ENCODE results near the gene MPEG1.

MPEG1 gene

DNA sequence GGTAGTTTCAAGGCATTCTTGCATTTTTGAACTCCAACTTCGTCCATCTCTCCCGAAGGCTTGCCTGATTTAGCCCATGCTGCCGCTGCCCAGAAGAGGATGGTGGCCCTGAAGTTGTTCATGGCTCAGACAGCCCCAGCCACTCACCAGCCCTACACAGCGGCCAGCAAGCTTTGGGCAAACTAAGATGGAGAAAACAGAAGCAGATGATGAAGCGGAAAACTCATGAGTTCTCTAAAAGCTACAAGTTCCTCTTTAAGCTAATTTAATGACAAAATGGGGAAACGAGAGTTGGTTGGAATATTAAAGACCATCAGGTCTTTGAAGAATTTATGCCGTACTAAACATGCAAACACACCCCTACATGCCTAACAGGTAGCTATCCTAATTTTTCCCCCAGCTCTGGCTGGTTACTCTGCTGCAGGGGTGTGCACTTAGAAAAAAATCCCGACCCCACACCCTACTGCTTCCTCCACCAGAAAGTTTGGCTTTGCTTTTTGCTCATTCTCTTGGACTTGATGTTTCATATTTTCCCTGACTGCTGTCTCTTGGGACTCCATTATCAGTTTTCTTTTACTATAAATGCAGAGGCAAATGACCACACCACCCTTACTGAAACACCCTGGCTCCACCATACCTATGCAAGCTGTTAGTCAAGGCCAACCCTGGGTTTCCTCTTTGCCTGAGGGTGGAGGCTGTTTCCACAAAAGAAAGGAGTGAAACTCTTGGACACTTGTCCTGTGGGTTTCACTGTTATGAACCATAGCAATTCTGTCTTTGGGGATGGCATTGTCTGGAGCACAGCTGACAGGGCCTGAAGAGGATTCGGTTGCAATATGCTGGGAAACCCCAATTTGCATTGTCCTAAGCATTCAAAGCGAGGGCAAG is at the start of gene MPEG1:
Gene MPEG1, minus strand, starts transcription at position 184 of the 888 bp plus-strand sequence. Its CDS starts 62 bp downstream, at position 122.
- no peak for DNase-seq

DNA sequence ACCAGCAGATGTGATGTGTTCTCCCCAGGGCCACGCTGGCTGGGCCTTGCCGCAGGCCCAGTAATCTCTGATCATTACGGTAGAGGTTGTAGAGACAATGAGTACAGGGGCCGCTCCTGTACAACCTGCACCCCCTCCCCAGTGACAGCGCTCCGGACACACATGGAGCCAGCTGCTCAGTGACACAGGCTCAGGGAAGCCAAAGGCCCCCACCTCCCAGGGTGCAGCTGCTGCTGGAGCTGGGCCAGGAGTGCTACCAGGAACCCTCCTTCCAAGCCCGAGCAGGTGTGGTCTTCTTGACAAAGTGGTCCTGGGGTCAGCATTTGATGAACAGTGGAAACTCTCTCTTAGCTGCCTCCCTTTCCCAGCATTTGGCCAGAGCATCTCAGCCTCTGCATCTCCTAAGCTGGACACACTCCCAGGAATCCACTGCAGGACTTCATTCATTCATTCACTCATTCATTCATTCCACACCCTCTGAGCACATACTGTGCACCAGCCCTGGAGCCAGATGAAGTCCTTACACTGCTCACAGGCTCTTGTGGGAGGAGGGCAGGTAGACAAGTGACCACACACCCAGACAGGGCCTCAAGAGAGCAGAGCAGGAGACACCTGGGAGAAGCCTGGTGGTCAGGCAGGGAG is 49.6 kb upstream of the MPEG1 start:
- no peak for DNase-seq

- DNase-seq = no peak
These were observed 48.4 kb upstream of the MPEG1 start for GRCh38 chr11:59261150-59261549.

GRCh38 chr11:59259867-59260475 is 47.2 kb upstream of the MPEG1 start:
- no peak for DNase-seq

GRCh38 chr11:59259047-59259446 is 46.3 kb upstream of the MPEG1 start:
- DNase-seq = no peak

DNA sequence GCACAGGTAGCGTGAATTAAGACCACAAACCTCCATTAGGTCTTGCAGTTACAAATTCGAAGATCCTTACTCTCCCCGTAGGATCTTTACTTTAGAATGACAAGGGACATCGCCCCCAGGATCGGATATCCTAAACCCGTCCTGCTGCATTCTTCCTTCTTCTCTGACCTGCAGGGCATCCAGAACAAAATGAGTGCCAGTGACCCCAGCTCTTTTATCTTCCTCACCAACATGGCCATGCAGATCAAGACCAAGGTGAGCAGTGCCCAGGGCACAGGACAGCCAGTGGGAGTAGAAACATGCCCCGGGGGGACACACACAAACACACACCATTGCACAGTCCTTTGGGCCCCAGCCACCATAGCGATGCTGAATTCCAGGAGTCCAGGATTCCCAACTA is 42.6 kb upstream of the MPEG1 start:
- no peak for DNase-seq

GRCh38 chr11:59254286-59254685 is 41.6 kb upstream of the MPEG1 start:
- DNase-seq = no peak

DNA sequence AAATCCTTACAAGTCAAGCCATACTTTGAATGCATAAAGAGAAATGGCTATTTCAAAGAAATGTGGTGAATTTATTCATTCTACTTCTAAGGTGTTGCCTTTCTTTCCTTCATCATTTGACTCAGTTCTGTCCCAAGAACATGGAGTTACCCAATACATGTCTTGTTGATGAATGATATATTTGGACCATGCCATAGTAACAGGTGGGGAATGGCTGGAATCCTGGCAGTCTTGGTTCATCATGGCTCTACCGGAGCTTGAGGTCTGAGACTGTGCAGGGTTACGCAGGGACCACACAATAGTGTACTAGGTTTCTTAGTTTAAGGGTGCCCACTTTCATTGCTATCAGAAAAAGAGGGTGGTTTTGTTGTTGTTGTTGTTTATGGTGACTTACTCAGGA is 40.3 kb upstream of the MPEG1 start:
- no peak for DNase-seq

GRCh38 chr11:59249535-59249934 is 36.8 kb upstream of the MPEG1 start:
- no peak for DNase-seq

DNA sequence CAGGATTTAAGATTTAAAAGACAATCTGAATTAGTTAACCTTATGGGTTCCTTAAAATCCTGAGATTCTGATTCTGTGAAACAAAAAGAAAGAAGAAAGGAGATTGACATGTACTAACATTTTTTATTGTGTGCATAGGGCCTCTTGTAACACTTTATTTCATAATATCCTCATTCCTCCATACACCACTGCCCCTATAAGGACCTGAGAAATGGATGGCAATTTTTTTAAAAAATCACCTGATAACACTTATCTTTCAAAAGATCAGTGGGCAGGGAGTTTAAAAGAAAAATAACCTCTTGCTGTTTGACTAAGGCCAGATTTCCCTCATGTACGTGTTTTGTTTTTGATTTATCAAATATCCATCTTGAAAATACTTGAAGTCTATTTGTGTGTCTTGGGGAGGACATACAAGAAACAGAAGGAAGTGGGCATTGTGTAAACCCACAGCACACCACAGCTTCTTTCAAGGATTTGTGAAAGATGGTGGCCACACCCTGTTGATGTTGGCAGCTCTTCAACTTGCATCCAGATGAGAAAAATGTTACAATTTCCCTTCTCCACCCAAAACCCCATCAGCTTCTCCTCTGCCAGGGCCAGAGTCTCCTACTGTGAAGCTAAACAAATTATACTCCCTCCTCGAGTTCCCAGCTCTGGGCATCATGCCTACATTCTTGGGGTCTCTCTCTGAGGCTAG is 35.0 kb upstream of the MPEG1 start:
- no peak for DNase-seq

DNA sequence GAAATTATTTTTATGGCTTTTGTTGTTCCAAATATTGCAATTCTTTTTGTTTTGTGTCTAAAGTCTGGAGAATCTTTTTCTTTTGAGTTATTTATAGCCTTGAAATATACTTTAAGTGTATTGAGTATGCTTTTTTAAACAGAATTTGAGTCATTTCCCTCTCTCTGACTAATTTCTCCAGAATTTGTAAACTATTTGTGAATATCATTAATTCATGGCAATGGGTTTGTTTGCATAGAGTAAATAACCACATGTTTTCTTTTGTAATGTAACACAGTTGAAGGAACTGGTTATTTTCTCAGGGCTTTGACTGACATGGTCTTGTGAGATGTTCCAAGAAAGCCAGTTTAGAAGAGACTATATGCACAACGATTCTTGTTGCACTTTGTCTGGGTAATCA is 30.9 kb upstream of the MPEG1 start:
- no peak for DNase-seq

GRCh38 chr11:59240322-59240721 is 27.6 kb upstream of the MPEG1 start:
- no peak for DNase-seq

DNA sequence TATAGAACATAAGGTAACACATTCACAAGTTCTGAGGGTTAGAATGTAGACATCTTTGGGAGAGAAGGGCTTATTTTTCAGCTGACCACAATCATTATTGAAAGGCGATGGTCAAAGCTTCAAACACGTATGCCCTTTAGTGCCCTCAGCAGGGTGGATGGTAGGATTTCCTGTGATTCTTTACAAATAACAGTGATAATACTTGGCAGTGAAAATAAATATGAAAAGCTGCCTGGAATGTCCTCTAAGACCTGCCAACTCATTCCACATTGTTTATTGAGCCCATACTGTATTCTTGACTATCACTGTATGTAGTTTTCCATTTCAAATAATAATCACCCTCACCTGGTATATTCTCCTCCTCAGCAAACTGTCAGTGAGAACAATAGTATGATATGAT is 13.7 kb upstream of the MPEG1 start:
- no peak for DNase-seq

DNA sequence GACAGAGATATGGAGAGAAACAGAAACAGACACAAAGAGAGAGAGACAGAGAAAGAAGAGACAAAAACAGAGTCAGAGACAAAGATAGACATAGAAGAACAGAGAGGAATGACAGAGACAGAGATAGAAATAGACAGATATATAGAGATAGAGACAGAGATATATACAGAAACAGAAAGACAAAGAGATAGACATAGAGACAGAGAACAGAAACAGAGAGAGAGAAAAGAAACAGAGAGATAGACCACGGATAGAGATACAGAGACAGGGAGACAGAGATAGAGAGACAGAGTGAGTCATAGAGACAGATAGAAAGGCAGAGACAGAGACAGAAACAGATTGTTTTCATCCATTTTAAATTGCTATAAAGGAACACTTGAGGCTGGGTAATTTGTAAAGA is 12.3 kb upstream of the MPEG1 start:
- DNase-seq = no peak

GRCh38 chr11:59224351-59224928 is 11.7 kb upstream of the MPEG1 start:
- no peak for DNase-seq

DNA sequence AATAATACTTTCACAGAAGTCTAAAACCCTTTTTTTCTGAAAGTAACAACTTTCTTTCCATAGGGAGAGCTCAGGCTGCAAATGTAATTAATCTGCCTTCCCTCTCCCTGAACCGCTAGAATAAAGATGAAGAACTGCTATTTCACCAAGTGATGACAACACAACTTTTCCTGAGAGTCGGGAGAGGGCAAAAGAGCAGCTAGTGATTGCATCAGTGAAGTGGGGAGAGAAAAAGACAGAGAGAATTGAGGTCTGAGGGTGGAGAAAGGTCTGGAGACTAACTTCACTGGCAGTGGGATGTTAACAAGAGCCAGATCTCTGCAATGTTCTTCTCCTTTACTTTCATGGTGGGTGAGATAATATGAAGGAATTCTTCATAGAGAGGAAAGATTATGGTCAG is 10.9 kb upstream of the MPEG1 start:
- DNase-seq = no peak

- no peak for DNase-seq
These were observed 10.4 kb upstream of the MPEG1 start for GRCh38 chr11:59223177-59223576.

- no peak for DNase-seq
These were observed 9.8 kb upstream of the MPEG1 start for GRCh38 chr11:59222464-59223060.

GRCh38 chr11:59221441-59221840 is 8.7 kb upstream of the MPEG1 start:
- no peak for DNase-seq

- no peak for DNase-seq
These were observed 7.1 kb upstream of the MPEG1 start for GRCh38 chr11:59219836-59220235.

DNA sequence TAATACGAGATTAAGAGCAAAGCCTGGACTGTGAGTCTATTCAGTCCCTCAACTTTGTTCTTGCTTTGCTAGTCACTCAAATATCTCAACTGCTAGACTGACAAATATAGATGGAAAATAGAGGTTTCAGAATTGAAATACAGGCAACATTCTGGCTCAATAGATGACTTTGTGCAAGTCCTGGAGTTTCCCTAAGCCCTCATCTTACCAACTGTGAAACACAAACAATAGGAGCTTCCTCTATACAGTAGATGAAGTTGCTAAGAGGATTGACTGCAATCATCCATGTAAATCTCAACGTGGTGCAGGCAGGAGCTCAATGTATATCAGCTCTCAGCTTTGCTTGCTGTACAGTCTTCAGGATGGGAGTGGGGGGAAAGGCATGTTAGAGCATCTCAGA is 6.2 kb upstream of the MPEG1 start:
- no peak for DNase-seq

GRCh38 chr11:59218319-59218718 is 5.6 kb upstream of the MPEG1 start:
- DNase-seq = no peak
